NCI-H146 treated with DMSO at 0.1 percent for 48 hours (cell line): ENCODE measurements around the gene MAPKAPK3.
"Not testable (repeated sequence)": the region's sequence is repeated elsewhere in the genome, so short reads cannot be mapped to it uniquely, and the experiment has no call there.

Experiments used
- DNase-seq: peaks from one replicate; lab custom pipeline; 2025; ENCODE audit not compliant: unreplicated experiment; lab: John Stamatoyannopoulos, UW

The MAPKAPK3 gene

GRCh38 chr3:50687916-50688315, 71.0 kb downstream of the MAPKAPK3 start:
- DNase-seq, result no peak

DNA sequence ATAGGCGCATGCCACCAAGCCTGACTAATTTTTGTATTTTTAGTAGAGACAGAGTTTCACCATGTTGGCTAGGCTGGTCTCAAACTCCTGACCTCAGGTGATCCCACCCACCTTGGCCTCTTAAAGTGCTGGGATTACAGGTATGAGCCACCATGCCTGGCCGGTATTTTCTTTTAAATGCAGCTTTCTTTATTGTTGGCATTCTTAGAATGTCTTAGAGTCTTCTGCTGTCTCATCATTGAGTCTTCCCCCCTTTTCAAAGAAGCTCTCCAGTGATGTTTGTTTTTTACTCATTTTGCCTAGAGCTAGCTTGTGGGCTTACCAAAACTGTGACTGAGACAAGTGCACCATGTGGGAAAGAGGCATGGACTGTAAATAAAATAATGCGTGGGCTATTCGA, 71.7 kb downstream of the MAPKAPK3 start:
- DNase-seq, result not testable (repeated sequence)

DNA sequence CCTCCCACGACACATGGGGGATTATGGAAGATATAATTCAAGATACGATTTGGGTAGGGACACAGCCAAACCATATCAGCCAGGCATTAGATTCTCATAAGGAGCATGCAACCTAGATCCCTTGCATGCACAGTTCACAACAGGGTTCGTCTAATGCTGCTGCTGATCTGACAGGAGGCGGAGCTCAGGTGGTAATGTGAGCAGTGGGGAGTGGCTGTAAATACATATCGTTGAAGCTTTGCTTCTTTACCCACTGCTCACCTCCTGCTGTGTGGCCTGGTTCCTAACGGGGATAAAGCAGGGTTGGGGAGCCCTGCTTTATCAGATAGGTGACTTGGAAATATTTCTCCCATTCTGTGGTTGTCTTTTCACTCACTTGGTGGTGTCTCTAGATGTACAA, 72.6 kb downstream of the MAPKAPK3 start:
- DNase-seq, result no peak

GRCh38 chr3:50695031-50695430, 78.1 kb downstream of the MAPKAPK3 start:
- DNase-seq, result no peak

DNA sequence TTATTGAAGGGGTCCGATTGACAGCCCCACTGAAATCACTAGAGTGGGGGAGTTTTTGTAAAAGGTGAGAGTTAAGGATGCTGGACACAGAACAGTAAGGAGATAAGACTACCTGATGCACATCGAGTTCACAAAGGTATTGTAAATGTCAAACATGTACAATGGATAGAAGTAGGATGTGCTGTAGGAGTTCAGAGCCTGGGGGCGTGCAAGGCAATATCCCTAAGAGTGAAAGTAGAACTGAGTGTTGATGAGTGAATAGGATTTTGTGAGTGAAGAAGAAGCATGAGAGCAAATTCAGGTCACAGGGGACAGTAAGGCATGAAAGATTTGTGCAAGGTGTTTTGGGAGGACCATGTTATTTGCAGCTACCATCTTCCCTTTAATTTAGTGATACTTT, 79.3 kb downstream of the MAPKAPK3 start:
- no peak for DNase-seq

DNA sequence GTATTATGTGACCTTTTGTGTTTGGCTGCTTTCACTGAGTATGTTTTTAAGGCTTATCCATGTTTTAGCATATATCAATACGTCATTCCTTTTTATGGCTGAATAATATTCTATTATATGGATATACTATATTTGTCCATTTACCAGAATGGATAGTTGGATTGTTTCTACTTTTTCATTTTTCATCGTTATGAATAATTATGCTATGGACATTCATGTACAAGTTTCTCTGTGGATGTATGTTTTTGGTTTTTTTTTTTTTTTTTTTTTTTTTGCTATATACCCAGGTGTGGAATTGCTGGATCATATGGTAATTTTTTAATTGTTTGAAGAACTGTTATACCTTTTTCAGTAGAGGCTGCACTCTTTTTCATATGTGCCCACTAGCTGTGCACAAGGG, 81.3 kb downstream of the MAPKAPK3 start:
- DNase-seq, result no peak
